Measurements from ENCODE around the gene OPN4. TPM values are rescaled to one million over a fixed set of nuclear protein-coding genes. Genes with fewer than 3 reads are reported as not detected.

The OPN4 gene
- total RNA-seq, 2 experiments from 2014 or later: not detected

GRCh38 chr10:86708783-86709380, 54.5 kb downstream of the OPN4 start:
- no peak for ATAC-seq
- Mint-ChIP-seq H3K9me3 (ENCODE audit: low read depth) (no peaks in the 10 kb centered on the region), H3K4me1 (peaks cover 9% of the 10 kb centered on the region), H3K27me3 (no peaks in the 10 kb centered on the region), H3K4me3 (no peak overlapping the region), H3K36me3 (no peaks in the 10 kb centered on the region), H3K27ac (no peak overlapping the region)
- CTCF ChIA-PET: interaction anchor here (1.0 kb wide), 2 partner anchors 14 to 20 kb away, joined by 3 read pairs; no protein-coding TSS in a partner anchor
- DNase-seq: no peak

GRCh38 chr10:86709396-86710185, 55.2 kb downstream of the OPN4 start:
- Mint-ChIP-seq H3K36me3 (no peaks in the 10 kb centered on the region), H3K9me3 (ENCODE audit: low read depth) (no peaks in the 10 kb centered on the region), H3K27me3 (no peaks in the 10 kb centered on the region), H3K4me3 (no peak overlapping the region), H3K4me1 (peaks cover 9% of the 10 kb centered on the region), H3K27ac (peak overlapping the region; percentile 57)
- DNase-seq: no peak
- ATAC-seq: no peak
- CTCF ChIA-PET: interaction anchor here (0.8 to 1.0 kb wide), 3 partner anchors 14 to 43 kb away, joined by 3 to 4 read pairs (median 3); no protein-coding TSS in a partner anchor

GRCh38 chr10:86710987-86711512, 56.7 kb downstream of the OPN4 start:
- Mint-ChIP-seq H3K9me3 (ENCODE audit: low read depth) (no peaks in the 10 kb centered on the region), H3K4me1 (peaks cover 9% of the 10 kb centered on the region), H3K4me3 (peak overlapping the region; percentile 74), H3K27me3 (no peaks in the 10 kb centered on the region), H3K27ac (peak overlapping the region; percentile 92), H3K36me3 (no peaks in the 10 kb centered on the region)
- peak; percentile 89 for DNase-seq
- ATAC-seq: peak; percentile 96
- CTCF ChIA-PET: interaction anchor here (1.0 to 1.8 kb wide), 4 partner anchors 46 to 228 kb away, joined by 3 to 6 read pairs (median 4); no protein-coding TSS in a partner anchor

GRCh38 chr10:86711513-86712316, 57.4 kb downstream of the OPN4 start:
- CTCF ChIA-PET: interaction anchor here (0.7 to 1.8 kb wide), 15 partner anchors 18 to 312 kb away, joined by 3 to 6 read pairs (median 3); no protein-coding TSS in a partner anchor
- peaks cover 9% of the 10 kb centered on the region for H3K4me1 Mint-ChIP-seq
- ATAC-seq: peak; percentile 68
- H3K9me3 Mint-ChIP-seq (ENCODE audit: low read depth): no peaks in the 10 kb centered on the region
- H3K27ac Mint-ChIP-seq: peak overlapping the region; percentile 91
- peak overlapping the region; percentile 80 for H3K4me3 Mint-ChIP-seq
- peak; percentile 62 for DNase-seq
- H3K27me3 Mint-ChIP-seq: no peaks in the 10 kb centered on the region
- no peaks in the 10 kb centered on the region for H3K36me3 Mint-ChIP-seq

- no peak for ATAC-seq
- H3K4me3 Mint-ChIP-seq: peak overlapping the region; percentile 80
- H3K4me1 Mint-ChIP-seq: peaks cover 9% of the 10 kb centered on the region
- H3K27ac Mint-ChIP-seq: peak overlapping the region; percentile 91
- H3K9me3 Mint-ChIP-seq (ENCODE audit: low read depth): no peaks in the 10 kb centered on the region
- CTCF ChIA-PET: interaction anchor here (0.9 to 1.8 kb wide), 12 partner anchors 19 to 313 kb away, joined by 3 to 6 read pairs (median 4); no protein-coding TSS in a partner anchor
- no peaks in the 10 kb centered on the region for H3K36me3 Mint-ChIP-seq
- no peaks in the 10 kb centered on the region for H3K27me3 Mint-ChIP-seq
- DNase-seq: no peak
Measured at GRCh38 chr10:86712317-86712707, 58.0 kb downstream of the OPN4 start.

GRCh38 chr10:86715156-86715795, 60.9 kb downstream of the OPN4 start:
- CTCF ChIA-PET: interaction anchor here (0.5 to 1.3 kb wide), 2 partner anchors 26 to 52 kb away, joined by 3 read pairs; no protein-coding TSS in a partner anchor
- no peak for ATAC-seq
- DNase-seq: no peak
- peaks cover 9% of the 10 kb centered on the region for H3K4me1 Mint-ChIP-seq
- H3K27ac Mint-ChIP-seq: no peak overlapping the region
- H3K27me3 Mint-ChIP-seq: peaks cover 7% of the 10 kb centered on the region
- no peaks in the 10 kb centered on the region for H3K9me3 Mint-ChIP-seq (ENCODE audit: low read depth)
- no peak overlapping the region for H3K4me3 Mint-ChIP-seq
- no peaks in the 10 kb centered on the region for H3K36me3 Mint-ChIP-seq

- Mint-ChIP-seq H3K4me3 (no peak overlapping the region), H3K27me3 (peaks cover 11% of the 10 kb centered on the region), H3K36me3 (no peaks in the 10 kb centered on the region), H3K9me3 (ENCODE audit: low read depth) (no peaks in the 10 kb centered on the region), H3K4me1 (peaks cover 4% of the 10 kb centered on the region), H3K27ac (no peak overlapping the region)
- CTCF ChIA-PET: interaction anchor here (1.3 kb wide), 1 partner anchor 26 kb away, joined by 3 read pairs; no protein-coding TSS in a partner anchor
- ATAC-seq: no peak
- DNase-seq: no peak
Measured at GRCh38 chr10:86715836-86716235, 61.5 kb downstream of the OPN4 start.

Other genes with a start within 250 kb of the OPN4 start
- 10 to 100 TPM; 48.5 to 52.6 TPM for gene WAPL, start 132.8 kb upstream of the OPN4 start, total RNA-seq
- gene LDB3, start 14.0 kb downstream of the OPN4 start, total RNA-seq: under 1 TPM; 0.05 to 0.23 TPM
- gene BMPR1A, start 102.1 kb downstream of the OPN4 start, total RNA-seq: 10 to 100 TPM; 17.1 to 19.5 TPM

Measured in activated CD8-positive, alpha-beta memory T cell treated with anti-CD3 and anti-CD28 coated beads, Interleukin-2, amount 10 ng/mL, durations not matched to agents 7 days and 5 days (primary cell).